Stimulated activated CD8-positive, alpha-beta memory T cell treated with anti-CD3 and anti-CD28 coated beads, Interleukin-12 subunit alpha, Interleukin-12 subunit beta, amount 100 ng/mL, for 1 hour (primary cell): Measurements from ENCODE around the gene MGAT5.
"Not testable (repeated sequence)": the region's sequence is repeated elsewhere in the genome, so short reads cannot be mapped to it uniquely, and the experiment has no call there.

Experiments
- DNase-seq: peaks from one replicate; pipeline ENCODE4 v3.0.0-alpha.2; 2020; ENCODE audit warnings: low read depth

MGAT5 gene

DNA sequence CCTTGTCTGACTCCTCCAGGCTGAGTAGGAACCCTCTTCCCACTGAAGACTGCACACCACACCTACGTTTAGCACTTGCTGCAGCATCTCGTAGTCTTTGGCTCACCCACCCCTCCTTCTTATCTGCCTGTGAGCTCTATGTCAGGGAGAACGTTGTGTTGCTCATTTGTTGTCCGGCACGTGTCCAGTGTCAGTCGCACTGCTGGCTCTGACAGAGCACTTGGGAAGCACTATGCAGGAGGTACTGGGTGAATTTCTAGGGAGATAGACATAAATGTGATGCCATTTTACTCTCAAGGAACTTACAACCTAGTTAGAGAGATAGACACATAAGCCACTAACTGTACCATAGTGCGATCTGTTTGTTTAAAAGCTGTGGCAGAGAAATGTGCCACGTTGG, 223.1 kb downstream of the MGAT5 start:
- DNase-seq = not testable (repeated sequence)

DNA sequence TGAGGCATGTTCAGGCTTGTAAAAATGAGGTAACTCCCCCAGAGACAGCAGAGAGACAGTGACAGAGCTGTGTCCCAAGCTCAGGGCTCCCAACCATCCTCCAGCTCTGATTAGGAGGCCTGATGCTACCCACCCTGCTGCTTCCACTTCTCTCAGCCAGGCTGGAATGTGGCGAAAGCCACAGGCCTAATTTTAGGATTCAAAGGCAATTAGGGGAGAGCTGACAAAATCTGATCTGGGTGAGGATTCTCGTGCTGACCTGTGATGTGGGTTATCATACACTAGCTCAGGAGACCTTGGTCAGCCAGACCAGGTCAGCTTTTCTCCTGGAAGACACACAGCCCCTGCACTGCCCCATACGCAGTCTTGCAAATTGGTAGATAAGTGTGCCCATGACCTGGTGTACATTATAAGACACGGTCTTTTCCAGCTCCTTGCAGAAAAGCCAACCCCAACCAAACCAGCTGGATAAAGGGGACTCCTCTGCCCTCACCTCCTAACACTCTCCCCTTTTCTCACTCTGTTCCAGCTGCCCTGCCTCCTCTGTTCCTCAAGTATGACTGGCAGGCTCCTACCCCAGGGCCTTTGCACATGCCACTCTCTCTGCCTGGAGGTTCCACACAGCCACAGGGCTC, 225.9 kb downstream of the MGAT5 start:
- no peak for DNase-seq

DNA sequence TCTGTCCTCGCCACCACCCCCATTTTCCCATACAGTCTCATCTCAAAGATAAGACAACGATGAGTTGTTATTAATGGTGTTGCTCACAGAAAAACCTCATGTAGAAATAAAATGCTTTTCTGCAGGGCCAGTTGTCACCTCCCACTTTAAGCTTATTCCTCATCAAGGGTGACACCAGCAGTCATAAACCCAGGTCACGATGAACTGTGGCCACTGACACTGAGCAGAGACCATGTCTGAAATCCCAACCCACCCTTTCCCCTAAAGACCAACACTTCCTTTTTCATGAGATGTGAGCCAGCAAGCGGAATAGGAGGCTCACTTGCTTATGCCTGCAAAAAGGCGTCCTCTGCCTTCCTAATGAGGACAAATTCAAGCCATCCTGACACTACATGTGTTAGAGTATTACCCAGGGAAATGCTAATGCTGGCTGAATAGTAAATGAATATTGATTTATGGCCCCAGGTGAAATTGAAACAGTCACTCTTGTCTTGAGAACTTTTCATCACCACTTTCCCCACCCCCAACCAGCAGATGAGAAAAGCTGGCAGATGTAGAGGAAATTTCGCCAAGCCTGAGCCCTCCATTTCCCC, 228.4 kb downstream of the MGAT5 start:
- no peak for DNase-seq

DNA sequence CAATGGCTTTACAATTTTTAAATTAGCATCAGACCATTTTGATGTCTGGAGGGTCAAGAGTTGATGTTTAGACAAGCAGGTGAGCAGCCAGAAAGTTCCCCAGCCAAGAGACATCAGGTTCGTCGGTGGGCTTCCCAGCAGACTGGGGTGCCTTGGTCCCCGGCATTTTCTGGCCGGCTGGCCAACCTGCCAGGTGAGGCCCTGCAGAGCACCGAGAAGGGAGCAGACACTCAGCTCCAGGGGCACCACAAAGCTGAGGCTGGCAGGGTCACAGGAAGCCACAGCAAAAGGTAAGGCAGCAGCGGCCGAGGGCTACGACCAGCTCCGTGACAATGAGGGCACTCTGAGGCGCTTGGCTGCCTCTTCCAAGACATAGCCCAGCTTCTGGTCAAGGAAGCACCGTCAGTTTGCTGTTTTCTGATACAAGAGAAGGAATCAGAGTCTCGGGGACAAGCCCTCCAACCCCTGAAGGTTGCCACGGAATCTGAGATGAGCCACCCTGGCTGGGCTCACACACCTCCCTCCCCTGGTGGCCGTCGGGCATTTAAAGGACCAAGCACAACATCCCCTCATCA, 229.0 kb downstream of the MGAT5 start:
- DNase-seq = no peak

DNA sequence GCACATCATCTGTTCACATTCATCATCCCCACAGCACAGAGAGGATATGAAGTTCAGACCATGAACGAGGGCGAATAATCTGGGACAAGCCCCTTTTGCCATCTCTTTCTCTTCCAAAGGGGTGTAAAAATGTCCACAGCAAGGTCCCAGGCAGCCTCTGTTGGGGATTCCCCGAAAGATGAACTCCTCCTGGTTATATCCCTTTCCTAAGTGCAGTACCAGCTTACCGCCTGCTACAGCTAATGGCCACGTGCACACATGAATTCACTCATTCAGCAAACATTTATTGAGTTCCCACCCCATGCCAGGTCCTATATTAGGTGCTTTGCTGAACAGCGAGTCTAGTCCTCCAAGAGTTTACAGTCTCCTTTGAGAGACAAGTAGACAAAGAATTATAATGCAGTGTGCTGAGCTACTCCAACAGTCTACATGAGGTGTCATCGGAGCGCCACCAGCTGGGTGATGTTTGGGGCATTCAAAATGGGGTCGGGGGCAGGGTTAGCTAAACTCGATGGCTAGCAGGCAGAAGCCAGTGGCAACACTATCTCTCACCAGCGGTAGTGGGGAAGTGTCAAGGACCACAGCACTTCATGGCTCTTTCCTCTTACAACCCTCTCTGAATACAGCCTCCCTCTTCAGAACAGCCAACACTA, 236.0 kb downstream of the MGAT5 start:
- DNase-seq = no peak

DNA sequence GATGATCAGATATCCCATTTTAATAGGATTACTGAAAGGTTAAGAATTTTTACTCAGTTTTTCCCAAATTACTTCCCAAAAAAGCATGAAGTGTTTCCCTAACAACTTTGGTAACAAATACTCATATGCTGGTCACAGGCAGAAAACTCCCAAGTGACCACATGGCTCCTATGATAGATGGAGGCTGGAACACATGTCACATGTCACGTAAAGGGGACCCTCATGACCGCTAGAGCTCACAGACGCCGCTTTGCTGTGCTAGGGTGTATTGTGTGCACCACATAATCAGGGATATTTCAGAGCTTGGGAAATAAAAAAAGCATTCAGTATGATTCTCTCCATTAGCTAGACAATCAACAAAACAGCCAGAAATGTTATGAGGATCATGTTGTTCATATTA, 236.7 kb downstream of the MGAT5 start:
- DNase-seq = no peak

DNA sequence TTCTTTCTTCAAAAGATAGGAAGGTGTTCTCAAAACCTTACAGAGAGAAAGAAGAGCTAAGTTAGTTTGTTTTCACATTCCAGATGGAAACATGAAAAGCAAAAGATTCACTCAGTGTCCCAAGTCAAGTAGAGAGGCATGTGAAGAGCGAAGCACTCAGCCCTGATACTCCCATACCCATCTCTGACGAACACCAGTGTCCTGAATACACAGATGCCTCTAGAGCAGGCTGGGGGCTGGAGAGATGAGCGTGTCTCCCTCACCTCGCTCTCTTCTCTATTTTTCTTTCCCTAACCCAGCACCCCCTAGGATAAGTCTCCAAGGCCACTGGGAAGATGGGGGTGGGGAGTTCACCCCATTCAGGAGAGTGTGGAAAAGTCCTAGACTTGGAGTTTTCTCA, 237.2 kb downstream of the MGAT5 start:
- no peak for DNase-seq

DNA sequence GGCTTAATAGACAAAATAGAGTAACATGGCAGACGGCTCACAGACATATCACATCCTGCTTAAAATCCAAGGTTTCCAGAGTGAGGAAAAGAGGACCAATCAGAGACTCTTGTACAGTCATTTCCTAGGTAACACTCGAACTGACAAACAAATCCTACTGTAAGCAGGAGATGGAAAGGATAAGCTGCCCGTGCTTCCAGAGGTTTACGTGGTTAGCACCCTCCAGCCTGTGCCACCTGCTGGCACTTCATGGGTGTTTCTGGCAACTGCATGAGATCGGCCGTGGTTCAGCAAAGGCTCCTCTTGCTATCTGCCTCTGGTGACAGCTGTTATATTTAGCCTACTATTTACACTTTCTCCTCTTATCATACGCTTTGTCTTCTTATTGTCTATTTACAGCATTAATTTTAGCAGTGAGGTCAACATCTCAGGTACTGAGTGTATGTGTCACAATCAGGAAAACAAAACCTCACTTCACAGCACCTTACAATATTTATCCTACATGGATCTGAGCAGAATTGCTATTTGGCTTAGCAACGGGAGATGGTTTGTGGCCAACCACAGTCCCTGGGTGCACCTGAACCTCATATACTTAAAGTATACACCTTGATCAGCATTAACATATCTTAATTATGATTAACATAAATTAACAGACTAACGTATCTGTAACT, 238.0 kb downstream of the MGAT5 start:
- DNase-seq = no peak

DNA sequence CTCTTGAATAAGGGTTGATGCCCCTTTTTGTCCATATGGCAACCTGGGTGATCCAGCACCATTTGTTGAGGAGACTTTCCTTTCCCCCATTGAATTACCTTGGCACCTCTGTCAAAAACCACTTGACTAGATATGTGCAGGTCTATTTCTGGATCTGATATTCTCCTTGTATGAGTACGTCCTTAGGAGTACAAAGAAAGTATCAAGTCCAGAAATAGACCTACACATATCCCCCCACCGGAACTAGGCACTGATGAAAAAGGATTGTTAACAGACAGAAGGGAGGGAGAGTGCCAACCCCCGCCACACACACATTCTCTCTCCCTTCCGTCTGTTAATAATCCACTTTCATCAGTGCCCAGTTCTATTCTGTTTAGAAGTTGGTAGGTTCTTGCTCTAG, 239.9 kb downstream of the MGAT5 start:
- no peak for DNase-seq

DNA sequence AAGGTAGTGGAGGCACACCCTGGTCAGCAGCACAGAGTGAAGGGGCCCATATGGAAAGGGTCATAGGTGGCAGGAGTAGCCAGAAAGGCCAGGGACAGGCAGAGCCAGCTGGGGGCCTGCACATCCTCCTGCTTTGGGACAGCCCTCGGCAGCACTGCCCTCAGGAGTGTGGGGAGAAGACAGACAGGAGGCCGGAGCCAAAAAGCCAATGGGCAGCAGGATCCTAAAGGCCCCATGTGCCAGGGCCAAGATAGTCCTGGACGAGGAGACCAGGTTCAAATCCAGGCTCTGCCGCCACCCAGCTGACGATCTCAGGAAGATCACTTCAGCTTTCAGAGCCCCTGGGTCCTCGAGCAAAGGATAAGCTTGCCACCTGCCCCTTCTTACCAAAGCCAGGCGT, 244.8 kb downstream of the MGAT5 start:
- no peak for DNase-seq

DNA sequence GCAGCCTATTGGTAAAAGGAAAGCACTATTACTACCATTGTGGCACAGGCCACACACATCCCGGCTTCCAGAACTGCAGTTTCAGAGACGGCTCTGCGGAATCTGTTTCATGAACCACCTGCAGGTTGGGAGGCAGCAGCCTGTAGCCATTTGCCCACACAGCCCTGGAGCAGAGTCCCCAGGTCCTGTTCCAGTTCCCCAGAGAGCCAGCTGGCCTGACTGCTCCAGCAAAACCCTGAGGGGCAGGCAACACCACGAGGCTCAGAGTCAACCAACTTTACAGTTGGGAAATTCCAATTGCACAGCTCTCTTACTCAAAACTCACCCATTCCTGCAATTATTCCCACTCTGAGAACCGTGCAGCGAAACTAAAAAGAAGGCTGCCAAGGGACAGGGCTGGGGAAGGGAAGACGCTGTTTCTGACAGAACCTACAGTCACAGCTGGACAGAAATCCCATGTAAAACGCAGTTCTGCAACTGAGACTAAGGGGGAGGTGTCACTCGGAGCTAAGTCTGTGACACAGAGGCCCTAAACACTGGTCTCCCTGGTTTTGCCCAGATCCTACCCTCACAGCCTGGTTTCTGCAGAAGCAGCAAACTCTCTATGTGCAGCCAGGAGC, 245.5 kb downstream of the MGAT5 start:
- no peak for DNase-seq

DNA sequence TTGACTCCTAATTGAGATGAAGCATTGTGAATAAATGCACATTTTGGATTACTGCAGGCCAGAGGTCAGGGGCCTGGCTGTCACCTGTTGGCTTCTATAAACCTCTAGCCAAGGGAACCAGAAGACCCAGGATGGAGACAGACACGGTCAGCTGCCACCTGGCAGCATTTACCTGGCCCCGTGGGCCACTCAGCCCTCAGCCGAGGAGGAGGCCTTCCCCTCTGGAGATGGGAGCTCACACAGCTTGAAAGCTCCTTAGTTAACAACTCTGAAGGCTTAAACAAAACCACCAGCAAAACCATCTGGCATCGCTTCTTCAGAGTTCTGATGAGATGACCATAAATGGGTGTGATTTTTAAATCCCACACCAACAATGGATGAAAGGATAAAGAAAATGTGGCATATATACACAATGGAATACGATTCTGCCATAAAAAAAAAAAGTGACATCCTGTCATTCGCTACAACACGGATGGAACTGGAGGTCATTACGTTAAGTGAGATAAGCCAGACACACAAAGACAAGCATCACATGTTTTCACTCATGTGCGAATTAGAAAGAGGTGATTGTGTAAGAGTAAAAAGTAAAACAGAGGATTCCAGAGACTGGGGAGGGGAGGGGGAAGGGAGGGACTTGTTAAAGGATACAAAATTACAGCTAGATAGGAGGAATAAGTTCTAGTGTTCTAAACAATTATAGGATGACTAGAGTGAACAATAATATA, 246.5 kb downstream of the MGAT5 start:
- no peak for DNase-seq

DNA sequence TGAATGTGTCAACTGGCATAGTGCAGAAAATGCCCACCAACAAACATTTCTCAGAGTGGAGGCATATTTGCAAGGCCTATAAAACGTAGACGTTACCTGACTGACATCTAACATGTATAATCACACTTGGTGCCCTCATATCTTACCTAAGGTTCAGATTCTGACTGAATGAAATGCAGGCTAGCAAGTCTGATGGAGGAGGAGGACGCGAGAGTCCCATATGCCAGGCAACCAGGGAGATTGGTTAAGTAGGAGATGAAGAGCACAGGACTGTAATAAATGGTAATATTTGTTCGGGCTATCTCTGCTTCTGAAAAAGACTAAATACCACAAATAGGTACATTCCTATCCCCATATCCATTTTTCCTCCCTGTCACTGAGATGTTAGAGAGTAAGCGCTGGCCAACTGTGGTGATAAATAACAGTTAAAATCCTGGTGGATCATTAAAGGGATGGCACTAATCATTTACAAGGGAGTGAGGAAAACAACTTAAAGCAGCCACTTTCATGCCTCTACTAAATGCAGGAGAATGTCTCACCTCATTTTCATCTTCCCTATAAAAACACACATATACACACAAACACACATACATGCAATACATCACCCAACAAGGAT, 247.7 kb downstream of the MGAT5 start:
- no peak for DNase-seq

DNA sequence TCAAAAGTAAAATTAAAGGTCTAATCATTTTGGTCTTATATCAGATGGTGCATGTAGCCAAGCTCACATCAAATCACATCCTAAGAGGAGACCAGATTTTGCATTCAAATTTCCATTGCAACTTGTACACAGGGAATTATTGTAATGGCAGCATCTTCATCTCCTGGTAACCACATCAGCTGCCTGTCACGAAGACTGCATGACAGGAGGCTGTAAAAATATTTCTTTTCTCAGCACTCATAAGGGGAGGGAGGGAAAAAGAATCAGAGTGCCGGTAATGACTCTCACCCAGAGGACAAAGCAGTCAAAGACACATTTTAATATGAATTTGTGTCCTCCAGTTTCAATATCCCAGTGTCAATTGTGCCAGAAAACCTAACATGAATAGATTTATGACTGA, 248.2 kb downstream of the MGAT5 start:
- DNase-seq = no peak
